Activated naive CD4-positive, alpha-beta T cell treated with anti-CD3 and anti-CD28 coated beads, Interleukin-2, amount 50 U/mL, for 16 hours (primary cell): ENCODE data around the gene SUGCT.

Experiments used
- DNase-seq: peaks from one replicate; pipeline ENCODE4 v3.0.0-alpha.2; 2020

The SUGCT gene

DNA sequence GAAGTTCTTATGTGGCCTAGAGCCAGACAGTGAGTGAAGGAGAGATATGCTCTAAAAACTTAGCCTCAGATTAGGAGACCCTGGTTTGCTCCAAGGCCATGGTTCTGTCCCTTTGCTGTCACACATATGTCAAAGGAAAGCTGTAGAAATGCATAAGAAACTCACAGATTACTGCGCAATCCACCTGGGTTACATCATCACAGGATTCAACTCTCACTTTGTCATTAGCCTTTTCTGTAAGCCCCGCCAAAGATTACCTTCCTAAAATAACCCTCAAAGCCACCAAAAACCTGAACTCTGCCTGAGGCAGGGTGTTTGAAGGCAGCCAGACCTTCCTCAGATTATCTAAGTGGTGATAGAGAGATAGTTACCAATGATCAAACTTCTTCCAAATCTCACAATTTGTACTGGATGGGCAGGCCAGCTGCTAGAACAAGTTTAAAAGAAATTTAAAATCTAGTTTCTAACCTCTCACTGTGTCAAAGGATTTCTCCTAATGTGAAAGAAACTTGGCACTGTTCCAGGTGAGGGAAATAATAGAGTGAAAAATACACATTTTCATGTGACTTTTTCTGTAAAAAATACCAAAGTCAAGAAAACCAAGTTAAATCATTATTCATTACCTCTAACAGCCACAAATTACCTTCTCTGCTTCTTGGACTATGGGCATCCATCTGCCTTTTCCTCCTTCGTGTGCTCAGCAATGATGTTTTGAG lies 567.2 kb downstream of the SUGCT start:
- DNase-seq: no peak

- DNase-seq: no peak
Observed at GRCh38 chr7:40704172-40704571, 569.4 kb downstream of the SUGCT start.

GRCh38 chr7:40706829-40707228 lies 572.0 kb downstream of the SUGCT start:
- DNase-seq: no peak

DNA sequence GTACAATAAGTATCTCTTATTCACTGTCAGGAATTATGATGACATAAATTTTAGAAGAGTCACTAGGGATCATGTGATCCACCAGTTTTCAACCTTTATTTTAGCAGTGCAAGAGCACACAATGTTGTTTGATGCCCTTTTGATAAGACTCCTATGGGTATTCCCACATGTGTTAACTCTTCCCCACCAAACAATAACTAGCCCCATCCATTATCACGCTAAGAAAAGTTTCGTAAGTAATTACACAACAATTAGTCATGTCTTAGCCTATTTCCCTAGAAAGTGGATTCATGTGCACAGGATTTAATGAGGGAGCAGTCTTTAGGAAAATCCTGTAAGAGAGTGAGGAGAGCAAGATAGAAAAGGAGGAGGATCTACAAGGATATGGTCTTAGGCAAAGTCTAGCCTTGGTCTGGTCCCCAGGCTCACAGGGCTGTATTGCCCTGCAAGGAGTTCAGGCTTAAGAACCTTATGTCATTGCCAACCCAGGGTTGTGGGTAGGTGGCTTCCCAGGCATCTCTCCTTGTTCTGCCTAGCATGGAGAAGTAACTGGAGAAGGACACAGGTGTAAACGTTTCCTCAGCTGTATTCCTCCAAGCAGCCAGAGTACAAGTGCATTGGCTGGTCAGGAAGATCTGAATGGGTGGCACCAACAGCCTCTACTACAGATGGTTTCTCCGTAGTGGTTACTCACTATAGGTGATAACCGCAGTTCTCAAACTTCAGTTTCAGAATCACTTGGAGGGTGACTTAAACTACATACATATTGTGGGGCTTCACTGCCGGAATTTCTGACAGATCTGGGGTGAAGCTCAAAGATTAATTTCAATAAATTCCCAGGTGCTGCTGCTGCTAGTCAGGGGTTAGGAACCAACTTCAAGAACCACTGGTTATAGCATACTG lies 574.5 kb downstream of the SUGCT start:
- no peak for DNase-seq

DNA sequence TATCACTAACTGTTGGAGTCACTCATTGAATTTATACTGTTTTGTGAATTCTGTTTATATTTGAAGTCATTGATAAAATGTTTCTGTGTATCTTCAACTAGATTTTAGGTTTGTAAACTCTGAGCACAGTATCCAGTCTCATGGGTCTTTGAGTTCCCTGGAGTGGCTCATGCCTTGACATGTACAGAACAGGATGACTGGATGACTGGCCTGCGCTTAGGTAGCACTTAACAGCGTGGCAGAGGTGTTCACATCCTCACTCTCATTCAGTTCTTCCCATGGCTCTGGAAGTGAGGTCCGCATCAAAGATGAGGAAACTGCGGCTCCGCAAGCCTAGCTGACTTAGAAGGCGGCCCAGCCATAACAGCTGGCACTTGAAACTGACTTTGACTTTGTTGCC lies 576.9 kb downstream of the SUGCT start:
- no peak for DNase-seq

- no peak for DNase-seq
Observed at GRCh38 chr7:40714363-40715052, 579.7 kb downstream of the SUGCT start.

GRCh38 chr7:40715053-40715430 lies 580.2 kb downstream of the SUGCT start:
- no peak for DNase-seq

- DNase-seq: no peak
Observed at GRCh38 chr7:40716052-40716451, 581.2 kb downstream of the SUGCT start.

GRCh38 chr7:40717242-40717641 lies 582.4 kb downstream of the SUGCT start:
- no peak for DNase-seq

DNA sequence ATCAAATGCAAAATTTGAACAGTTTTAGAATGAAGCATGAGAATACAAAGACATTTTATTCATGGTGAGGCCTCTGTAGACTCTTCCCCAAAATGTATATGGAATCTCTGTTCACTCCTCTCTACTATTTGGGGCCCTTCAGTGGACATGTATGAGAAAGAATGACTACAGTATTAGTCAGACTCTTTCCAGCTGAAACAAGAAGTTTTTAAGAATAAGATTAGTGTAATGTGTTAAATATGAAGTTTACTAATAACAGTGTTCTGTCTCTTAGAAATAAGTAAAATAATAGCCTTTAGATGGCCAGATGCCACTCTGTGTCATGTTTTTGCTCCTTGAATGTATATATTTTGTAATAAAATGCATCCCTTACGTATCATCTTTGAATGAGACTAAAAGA lies 585.6 kb downstream of the SUGCT start:
- DNase-seq: no peak

DNA sequence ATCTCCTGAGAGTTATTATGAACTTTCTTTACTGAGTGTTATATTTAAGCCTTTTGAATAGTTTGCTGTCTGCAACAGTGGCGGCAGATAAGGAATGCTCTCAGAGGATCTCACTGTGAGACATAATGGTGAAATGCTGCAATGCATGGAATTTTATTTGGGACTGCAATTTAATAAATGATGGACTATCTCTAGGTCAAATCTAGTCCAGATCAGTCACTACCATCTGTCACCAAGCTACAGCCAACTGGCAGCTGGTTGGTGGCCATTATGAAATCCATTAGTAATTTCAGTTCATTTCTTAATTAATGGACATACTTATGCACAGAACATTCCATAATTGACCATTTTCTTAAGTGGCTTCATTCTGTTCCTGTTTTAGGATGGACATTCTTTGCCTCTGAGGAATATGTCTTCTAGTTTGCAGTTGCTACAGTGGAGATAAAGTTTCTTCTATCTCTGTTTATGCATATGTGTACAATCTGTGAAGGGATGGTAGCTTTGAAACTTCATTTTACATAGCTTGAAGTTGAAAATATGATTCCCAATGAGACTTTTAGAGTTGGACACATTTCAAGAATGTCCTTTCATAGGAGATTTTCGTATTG lies 586.6 kb downstream of the SUGCT start:
- no peak for DNase-seq

DNA sequence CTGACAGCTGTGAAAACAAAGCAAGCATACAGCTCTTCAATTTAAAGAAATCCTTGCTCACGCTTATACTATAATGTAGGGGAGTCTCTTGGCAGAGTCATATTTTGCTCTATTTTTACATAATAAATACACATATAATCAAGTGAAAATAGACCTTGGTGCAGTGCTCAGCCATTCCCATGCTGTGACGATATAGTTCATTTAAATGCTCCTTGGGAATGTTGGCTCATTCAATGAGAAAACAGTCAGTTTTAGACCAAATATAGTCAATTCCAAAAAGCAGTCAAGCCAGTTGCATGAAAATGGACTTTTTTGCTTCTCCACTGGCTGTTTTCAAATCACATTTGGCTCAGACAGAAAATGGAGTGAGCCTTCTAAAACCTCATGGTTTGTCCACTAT lies 587.4 kb downstream of the SUGCT start:
- DNase-seq: no peak

- no peak for DNase-seq
Observed at GRCh38 chr7:40723829-40724228, 589.0 kb downstream of the SUGCT start.

DNA sequence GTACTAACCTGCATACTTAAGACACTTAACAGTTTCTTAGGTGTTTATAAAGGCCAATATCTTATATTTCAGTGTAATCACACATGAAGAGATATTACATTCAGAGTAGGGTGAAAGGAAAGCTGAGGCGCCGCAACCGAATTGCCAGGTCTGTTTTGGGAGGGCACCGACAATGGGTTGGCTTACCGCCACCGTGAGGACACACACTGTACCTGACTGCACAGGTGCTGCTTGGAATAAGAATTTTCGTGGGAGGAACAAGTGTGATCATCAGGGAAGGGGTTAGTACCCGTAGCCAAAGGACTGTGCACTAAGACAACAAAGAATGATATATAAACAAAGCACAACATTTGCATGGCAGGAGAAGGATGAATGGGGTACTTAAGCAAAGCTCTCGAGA lies 591.8 kb downstream of the SUGCT start:
- DNase-seq: no peak

DNA sequence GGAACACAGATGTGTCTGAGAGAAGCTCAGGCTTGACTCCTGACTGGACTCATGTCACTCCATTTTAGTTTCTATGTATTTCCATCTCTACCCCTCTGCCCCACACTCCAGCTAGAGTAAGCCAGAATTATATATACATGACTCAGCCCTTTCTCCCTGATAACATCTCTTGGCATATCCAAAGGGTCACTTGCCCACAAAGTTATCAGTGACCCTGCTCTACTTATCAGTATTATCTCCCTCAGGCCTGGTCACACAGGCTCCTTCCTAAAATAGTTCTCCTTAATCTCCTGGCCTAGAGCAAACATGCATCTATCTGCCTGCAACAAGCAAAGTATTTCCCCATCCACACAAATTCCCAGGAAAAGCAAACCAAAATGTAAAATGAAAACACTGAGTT lies 598.3 kb downstream of the SUGCT start:
- DNase-seq: no peak

DNA sequence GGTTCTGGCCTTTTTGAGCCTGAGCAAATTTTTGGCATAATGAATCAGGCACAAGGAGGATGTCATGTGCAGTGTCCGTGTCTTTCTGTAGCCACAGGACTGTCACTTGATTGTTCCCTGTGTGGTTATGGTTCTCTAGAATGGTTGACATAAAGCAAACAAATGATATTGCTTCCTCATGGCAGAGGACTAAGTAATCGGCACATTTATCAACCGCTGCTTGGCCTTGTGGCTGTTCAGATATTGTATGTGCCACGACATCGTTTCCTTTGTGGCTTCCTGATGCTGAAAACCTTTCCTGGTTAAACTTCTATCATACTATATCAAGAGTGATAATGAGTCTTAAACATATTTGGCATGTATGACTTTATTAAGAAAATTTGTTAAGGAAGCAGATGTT lies 598.8 kb downstream of the SUGCT start:
- DNase-seq: no peak

- DNase-seq: no peak
Observed at GRCh38 chr7:40739257-40739656, 604.5 kb downstream of the SUGCT start.

DNA sequence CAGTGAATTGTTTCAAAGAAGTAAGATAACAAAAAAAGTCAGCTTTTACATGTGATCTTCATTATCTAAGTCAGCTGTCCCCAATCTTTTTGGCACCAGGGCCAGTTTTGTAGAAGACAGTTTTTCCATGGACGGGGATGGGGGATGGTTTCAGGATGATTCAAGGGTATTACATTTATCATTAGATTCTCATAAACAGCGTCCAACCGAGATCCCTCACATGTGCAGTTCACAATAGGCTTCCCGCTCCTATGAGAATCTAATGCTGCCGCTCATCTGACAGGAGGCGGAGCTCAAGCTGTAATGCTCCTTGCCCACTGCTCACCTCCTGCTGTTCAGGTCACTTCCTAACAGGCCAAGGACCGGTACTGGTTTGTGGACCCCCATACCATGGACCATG lies 607.5 kb downstream of the SUGCT start:
- no peak for DNase-seq

- DNase-seq: no peak
Observed at GRCh38 chr7:40746841-40747556, 612.2 kb downstream of the SUGCT start.

DNA sequence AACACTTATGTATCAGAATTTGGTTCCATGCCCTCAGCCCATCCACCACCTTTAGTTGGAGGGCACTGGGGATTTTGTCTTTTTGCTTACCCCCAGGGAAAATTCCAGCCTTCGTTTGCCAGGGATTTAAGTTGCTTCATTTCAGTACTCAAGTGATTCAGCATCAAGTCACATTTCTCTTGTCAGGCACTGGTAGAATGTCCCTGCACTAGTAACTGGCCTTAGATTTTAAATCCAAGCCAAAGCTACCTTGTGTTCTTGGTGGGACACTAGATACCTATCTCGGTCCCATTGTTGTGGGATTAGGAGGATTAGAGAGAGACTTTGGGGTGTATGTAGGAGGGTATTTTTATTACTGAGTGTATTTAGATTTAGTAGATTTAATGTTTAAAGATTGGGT lies 613.1 kb downstream of the SUGCT start:
- DNase-seq: no peak

DNA sequence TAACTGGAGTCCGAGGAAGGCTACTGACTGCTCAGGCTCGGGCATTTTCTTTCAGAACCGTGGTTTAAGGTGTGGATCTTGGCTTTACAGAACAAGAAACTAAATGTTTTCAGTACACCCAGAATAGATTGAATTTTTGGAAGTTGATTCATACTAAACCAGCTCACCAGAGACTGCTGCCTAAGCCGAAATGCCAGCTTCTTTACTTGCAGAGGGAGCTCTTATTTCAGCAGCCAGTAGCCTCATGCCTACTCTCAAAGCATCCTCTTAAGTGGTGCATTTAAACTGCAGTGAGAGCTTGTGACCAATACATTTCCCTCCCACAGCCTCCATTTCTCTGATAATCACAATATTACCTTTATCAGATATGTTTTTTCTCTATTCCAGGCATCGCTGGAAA lies 615.1 kb downstream of the SUGCT start:
- no peak for DNase-seq

GRCh38 chr7:40753455-40753854 lies 618.6 kb downstream of the SUGCT start:
- no peak for DNase-seq

DNA sequence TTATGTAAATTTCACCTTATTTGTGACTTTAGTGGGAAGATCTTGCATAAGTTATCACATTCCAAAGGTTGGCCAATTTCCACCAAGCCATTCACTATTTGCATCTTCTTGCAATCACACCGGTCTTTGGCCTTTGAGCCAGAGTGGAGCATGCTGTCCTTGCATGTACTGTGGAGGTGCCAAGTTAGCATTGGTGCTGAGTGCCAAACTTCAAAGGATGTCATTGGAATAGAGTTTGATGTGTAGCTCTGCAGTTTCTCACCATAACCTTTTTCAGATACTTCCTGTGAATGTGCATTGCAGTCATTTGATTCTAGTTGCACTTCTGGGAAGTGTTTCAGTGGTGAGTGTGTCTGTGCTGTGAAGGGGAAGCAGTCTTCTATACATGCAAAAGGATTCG lies 620.6 kb downstream of the SUGCT start:
- DNase-seq: no peak
